Osteoblast (primary cell): Measurements from ENCODE around the gene ARHGAP45. TPM values are rescaled to one million over a fixed set of nuclear protein-coding genes. Genes with fewer than 3 reads are reported as not detected.
"Not testable (repeated sequence)": the region's sequence is repeated elsewhere in the genome, so short reads cannot be mapped to it uniquely, and the experiment has no call there.

ENCODE experiments used
- DNase-seq: peaks from one replicate; pipeline ENCODE4 v3.0.0; 2011; ENCODE audit warnings: low spot score, mixed read lengths; ENCODE audit not compliant: insufficient read length; ENCODE audit errors: missing footprints
- H2AFZ ChIP-seq: 2 replicates; pipeline ENCODE4 v1.6.0; 2011; ENCODE audit warnings: mild to moderate bottlenecking, low read length
- H3K27ac ChIP-seq: 2 replicates; pipeline ENCODE4 v1.5.1; 2011; ENCODE audit warnings: mild to moderate bottlenecking, low read depth, low read length, moderate library complexity
- H3K27me3 ChIP-seq: 2 replicates; pipeline ENCODE4 v1.6.0; 2012; ENCODE audit warnings: mild to moderate bottlenecking, control low read depth, inconsistent platforms, low read length, moderate library complexity; ENCODE audit not compliant: insufficient read depth
- H3K36me3 ChIP-seq: 2 replicates; pipeline ENCODE4 v1.5.1; 2011; ENCODE audit warnings: mild to moderate bottlenecking, low read length, control low read depth, moderate library complexity; ENCODE audit not compliant: insufficient read depth
- H3K4me1 ChIP-seq: 2 replicates; pipeline ENCODE4 v1.5.1; 2011; ENCODE audit warnings: mild to moderate bottlenecking, low read length, control low read depth, moderate library complexity; ENCODE audit not compliant: insufficient read depth
- H3K4me2 ChIP-seq: 2 replicates; pipeline ENCODE4 v1.6.0; 2011; ENCODE audit warnings: mild to moderate bottlenecking, low read length; ENCODE audit not compliant: insufficient read depth
- H3K4me3 ChIP-seq: fragments of 200-600 bp; sonication (generic); 3 replicates; pipeline ENCODE4 v1.5.1; 2012; ENCODE audit warnings: mild to moderate bottlenecking, low read length, inconsistent platforms; ENCODE audit not compliant: insufficient read depth
- H3K79me2 ChIP-seq: 2 replicates; pipeline ENCODE4 v1.6.0; 2012; ENCODE audit warnings: mild to moderate bottlenecking, low read length, control low read depth, inconsistent platforms; ENCODE audit not compliant: insufficient read depth
- H3K9me3 ChIP-seq: 2 replicates; pipeline ENCODE4 v1.5.1; 2011; ENCODE audit warnings: low read depth, low read length, control low read depth
- H4K20me1 ChIP-seq: 2 replicates; pipeline ENCODE4 v1.6.0; 2012; ENCODE audit warnings: mild to moderate bottlenecking, low read length, control low read depth; ENCODE audit not compliant: insufficient read depth
- total RNA-seq: library from RNA; depleted of rRNA; stranded (reverse); fragments of >200 nt; gene quantifications from 2 replicates; pipeline ENCODE4 v1.2.3, GENCODE V29; 2012
- TF ChIP-seq, protein P1 (sequence below): IDR thresholded peaks from 2 replicates; pipeline ENCODE4 v1.5.1; 2011; ENCODE audit warnings: mild to moderate bottlenecking, low read depth, low read length, moderate library complexity; ENCODE audit errors: extremely low read depth

ARHGAP45 gene
- total RNA-seq, 1 donor: 0.72 TPM

DNA sequence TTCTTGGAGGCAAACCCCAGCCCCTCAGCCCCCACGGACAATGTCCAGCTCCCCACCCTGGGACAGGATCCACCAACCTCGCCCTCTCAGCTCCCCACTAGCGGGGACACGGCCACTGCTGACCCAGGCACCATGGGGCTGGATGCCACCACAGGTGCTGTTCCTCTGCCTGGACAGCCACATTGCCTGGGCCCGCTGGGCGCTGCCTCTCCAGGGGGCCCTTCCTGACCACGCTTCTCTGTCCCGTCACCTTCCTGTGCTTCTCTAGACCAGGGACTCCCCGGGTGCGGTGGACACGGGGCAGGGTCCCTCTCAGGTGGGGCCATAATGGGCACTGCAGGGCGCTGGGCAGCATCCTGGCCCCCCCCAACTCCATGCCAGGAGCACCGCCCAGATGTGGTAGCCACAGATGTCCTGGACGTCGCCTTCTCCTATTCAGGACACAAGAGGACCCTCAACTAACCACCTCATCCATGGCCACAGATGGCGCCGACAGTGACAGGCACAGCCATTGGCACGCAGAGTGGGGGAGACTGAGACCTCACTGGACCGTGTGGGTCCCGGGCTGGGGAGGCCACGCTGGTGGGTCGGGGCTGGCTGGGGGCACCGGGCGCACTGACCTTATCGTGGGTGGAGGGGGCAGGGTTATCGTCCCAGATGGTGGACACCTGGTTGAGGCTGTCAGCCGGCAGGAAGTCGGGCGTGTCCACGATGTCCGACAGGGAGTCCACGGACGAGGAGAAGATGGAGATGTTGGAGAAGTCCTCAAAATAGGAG is 60.2 kb downstream of the ARHGAP45 start:
- Histone ChIP-seq H3K27ac (peak overlapping the region; percentile 91), H3K4me3 (no peak overlapping the region), H3K36me3 (peaks cover 63% of the 10 kb centered on the region), H4K20me1 (peaks cover 41% of the 10 kb centered on the region), H3K9me3 (no peaks in the 10 kb centered on the region), H3K4me1 (peaks cover 35% of the 10 kb centered on the region), H3K27me3 (no peaks in the 10 kb centered on the region), H2AFZ (no peak overlapping the region), H3K79me2 (peaks cover 94% of the 10 kb centered on the region), H3K4me2 (no peak overlapping the region)
- TF ChIP-seq, protein P1, sequence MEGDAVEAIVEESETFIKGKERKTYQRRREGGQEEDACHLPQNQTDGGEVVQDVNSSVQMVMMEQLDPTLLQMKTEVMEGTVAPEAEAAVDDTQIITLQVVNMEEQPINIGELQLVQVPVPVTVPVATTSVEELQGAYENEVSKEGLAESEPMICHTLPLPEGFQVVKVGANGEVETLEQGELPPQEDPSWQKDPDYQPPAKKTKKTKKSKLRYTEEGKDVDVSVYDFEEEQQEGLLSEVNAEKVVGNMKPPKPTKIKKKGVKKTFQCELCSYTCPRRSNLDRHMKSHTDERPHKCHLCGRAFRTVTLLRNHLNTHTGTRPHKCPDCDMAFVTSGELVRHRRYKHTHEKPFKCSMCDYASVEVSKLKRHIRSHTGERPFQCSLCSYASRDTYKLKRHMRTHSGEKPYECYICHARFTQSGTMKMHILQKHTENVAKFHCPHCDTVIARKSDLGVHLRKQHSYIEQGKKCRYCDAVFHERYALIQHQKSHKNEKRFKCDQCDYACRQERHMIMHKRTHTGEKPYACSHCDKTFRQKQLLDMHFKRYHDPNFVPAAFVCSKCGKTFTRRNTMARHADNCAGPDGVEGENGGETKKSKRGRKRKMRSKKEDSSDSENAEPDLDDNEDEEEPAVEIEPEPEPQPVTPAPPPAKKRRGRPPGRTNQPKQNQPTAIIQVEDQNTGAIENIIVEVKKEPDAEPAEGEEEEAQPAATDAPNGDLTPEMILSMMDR: no peak
- no peak for DNase-seq

DNA sequence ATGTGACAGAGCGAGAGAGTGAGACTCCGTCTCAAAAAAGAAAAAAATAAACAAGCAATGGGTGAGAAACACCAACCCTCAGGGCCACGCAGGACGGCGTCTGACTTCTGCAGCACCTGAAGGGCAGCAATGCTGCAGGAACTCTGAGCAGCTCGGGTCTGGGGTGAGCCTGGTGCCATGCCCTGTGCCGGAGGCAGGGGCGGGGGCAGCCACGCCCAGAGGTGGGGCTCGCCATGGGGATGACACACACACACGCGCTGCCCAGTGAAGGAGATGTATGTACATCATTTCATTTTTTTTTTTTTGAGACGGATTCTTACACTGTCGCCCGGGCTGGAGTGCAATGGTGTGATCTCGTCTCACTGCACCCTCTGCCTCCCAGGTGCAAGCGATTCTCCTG is 61.1 kb downstream of the ARHGAP45 start:
- no peaks in the 10 kb centered on the region for H3K27me3 ChIP-seq
- no peaks in the 10 kb centered on the region for H3K9me3 ChIP-seq
- H2AFZ ChIP-seq: no peak overlapping the region
- H3K27ac ChIP-seq: no peak overlapping the region
- H4K20me1 ChIP-seq: peaks cover 35% of the 10 kb centered on the region
- peaks cover 97% of the 10 kb centered on the region for H3K79me2 ChIP-seq
- peaks cover 55% of the 10 kb centered on the region for H3K36me3 ChIP-seq
- peaks cover 42% of the 10 kb centered on the region for H3K4me1 ChIP-seq
- no peak for DNase-seq
- H3K4me3 ChIP-seq: no peak overlapping the region
- TF ChIP-seq, protein P1: no peak
- H3K4me2 ChIP-seq: no peak overlapping the region

DNA sequence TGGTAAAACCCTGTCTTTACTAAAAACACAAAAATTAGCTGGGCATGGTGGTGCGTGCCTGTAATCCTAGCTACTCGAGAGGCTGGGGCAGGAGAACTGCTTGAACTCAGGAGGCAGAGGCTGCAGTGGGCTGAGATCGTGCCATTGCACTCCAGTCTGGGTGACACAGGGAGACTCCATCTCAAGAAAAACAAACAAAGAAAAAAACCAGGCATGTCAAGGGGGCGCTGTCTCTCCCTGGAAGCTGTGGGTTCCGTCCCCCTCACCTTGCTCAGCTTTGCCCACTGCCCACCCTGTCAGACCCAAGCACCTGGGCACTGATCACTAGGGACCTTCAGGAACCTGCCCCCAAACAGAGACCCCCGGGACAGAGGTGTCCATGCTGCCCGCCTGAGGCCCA is 62.1 kb downstream of the ARHGAP45 start:
- not testable (repeated sequence) for H2AFZ ChIP-seq, H3K9me3 ChIP-seq, H3K27ac ChIP-seq, DNase-seq, H3K4me3 ChIP-seq, H3K27me3 ChIP-seq
- TF ChIP-seq, protein P1: peak; percentile 7
- Histone ChIP-seq H3K36me3 (peaks cover 50% of the 10 kb centered on the region), H3K79me2 (peaks cover 97% of the 10 kb centered on the region), H3K4me1 (peaks cover 42% of the 10 kb centered on the region), H4K20me1 (peaks cover 28% of the 10 kb centered on the region), H3K4me2 (peak overlapping the region; percentile 91)

DNA sequence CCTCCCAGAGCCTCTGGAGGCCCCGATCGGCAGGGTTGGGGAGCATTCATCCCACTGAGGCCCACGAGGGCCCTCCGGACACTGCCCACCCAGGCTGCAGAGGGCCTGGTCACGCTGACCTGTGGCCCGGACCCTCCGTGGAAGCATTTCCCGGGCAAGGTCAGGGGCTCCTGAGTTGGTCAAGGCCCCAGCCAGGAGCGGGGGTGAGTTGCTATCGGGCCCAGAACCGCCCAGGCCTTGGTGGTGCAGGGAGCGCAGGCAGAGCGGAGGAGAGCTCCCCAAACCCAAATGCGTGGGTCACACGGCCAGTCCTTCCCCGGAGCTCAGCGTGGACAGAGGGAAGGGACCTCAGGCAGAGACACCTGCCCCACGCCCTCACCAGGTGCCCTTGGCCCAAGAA is 62.6 kb downstream of the ARHGAP45 start:
- Histone ChIP-seq H3K36me3 (peaks cover 50% of the 10 kb centered on the region), H3K27ac (peak overlapping the region; percentile 28), H3K9me3 (no peaks in the 10 kb centered on the region), H3K79me2 (peaks cover 97% of the 10 kb centered on the region), H2AFZ (no peak overlapping the region), H3K27me3 (no peaks in the 10 kb centered on the region), H3K4me3 (no peak overlapping the region), H4K20me1 (peaks cover 28% of the 10 kb centered on the region), H3K4me2 (peak overlapping the region; percentile 91), H3K4me1 (peaks cover 42% of the 10 kb centered on the region)
- DNase-seq: no peak
- TF ChIP-seq, protein P1: no peak
